GM19240 (cell line): ENCODE measurements around the gene SMU1.

Experiments used
- DNase-seq: peaks from one replicate; pipeline ENCODE4 v3.0.0; 2011; ENCODE audit warnings: low spot score; ENCODE audit not compliant: insufficient read length

Gene SMU1

DNA sequence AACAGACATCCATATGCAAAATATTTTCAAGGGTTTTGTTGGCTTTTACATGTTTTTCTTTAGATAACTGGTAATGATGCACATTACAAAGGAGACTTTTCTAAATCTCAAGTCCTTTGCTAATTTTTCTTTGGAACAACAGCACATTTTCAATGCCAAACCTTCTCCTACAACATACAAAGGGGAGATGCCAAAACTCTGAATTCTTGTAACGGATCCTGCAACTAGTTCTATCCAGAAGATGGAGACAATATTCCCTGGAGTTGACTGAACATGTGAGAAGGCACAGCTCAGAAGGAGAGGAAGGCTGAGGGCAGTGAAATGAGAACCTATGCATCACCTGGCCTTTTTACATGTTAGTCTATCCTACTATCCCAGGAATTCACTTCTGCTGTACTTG, 30.4 kb downstream of the SMU1 start:
- DNase-seq, result no peak

DNA sequence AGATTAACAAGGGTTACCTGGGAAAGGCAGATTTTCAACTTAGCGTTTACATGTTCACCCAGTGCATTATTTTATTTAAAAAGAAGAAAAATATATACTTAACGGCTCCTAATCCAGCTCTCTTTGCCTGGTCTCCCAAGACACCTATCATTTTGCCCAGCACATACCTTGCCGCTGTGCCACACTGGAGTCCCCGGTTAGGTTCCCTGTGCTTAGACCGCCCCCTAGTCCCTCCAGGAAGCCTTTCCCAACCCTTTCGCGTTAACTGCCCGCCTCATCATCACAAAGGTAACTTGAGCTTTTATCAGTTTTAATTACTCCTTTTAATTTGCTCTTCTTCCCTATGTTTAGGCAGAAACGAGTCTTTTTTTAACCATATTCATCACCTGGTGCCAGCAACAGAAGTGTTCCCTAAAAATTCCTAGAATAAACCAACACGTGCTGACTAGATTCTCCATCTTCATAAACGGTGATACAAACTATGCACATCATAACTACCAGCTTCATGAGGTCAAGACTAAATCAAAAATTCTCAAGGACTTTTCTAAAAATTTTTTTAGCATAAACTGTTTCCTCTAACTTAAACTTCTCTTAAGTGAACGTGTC, 31.7 kb downstream of the SMU1 start:
- DNase-seq, result no peak

GRCh38 chr9:33044162-33044673, 32.3 kb downstream of the SMU1 start:
- DNase-seq, result peak; percentile 33

GRCh38 chr9:33043671-33044070, 32.8 kb downstream of the SMU1 start:
- DNase-seq, result no peak

- DNase-seq, result no peak
Observed at GRCh38 chr9:33042473-33042872, 34.0 kb downstream of the SMU1 start.

DNA sequence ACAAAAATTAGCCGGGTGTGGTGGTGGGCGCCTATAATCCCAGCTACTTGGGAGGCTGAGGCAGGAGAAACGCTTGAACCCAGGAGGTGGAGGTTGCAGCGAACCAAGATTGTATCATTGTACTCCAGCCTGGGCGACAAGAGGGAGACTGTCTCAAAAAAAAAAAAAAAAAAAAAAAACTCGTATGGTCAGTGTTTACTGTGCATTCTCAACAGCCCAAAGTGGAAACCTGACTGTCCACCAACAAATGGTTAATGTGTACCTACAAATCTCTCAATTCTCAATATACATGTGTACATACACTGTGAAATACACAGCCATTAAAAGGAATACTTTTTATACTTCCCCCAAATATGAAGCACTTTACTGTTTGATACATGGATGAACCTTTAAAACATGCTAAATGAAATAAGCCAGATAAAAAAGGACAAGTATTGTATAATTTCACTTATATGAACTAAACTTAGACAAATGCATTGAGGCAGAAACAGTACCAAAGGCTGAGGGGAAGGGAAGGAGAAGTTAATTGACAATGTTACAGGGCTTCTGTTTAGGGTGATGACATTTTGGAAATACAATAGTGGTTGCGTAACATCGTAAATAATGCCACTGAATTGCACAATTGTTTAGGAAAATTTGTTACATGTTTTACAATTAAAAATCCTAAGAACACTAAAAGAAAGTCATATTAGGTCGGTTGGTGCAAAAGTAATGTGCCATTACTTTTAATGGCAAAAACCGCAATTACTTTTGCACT, 34.9 kb downstream of the SMU1 start:
- no peak for DNase-seq

DNA sequence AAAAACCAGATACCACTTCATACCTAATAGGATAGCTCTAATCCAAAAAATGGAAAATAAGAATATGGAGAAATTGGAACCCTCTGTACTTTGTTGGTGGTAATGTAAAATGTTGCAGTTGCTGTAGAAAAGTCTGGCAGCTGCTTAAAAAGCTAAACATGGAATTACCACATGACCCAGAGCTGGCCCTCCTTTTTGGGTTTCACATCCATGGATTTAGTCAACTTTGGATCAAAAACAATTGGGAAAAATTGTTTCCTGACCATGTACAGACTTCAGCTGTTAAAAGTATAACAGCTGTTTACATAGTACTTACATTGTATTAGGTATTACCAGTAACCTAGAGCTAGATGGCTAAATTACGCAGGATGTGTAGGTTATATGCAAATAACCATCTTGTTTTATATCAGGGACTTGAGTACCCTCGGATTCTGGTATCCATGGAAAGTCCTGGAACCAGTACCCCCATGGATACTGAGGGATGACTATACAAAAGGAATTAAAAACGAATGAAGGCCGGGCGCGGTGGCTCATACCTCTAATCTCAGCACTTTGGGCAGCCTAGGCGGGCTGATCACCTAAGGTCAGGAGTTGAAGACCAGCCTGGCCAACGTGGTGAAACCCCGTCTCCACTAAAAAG, 35.6 kb downstream of the SMU1 start:
- DNase-seq, result no peak

- no peak for DNase-seq
Observed at GRCh38 chr9:33032865-33033264, 43.6 kb downstream of the SMU1 start.

DNA sequence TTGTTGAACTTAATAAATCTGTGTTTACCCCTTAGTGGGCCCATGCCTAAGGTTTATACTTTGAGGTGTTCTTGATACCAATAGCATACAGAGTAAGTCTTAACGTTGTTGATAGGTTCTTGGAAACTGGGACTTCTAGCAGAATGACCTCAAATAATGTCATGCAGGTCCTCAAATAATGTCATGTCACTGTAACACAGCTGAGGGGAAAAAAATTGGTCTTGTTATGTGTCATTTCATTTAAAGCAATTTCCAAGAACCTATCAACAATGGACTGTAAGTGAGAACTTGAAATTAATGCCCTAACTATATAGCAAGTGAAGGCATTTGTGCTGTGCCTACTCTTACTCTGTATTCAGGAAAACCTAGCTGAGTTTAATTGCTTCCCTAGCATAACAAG, 44.2 kb downstream of the SMU1 start:
- no peak for DNase-seq

DNA sequence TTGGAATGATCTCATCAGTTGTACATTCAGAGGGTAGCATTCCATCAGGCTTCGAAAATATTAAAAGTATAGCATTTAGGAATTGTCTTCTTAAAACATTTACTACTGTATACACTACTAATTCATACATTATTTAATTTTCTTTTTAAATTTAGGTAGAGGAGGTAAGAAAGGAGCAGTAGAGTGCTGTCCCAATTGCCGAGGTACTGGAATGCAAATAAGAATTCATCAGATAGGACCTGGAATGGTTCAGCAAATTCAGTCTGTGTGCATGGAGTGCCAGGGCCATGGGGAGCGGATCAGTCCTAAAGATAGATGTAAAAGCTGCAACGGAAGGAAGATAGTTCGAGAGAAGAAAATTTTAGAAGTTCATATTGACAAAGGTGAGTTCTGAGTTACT, 46.2 kb downstream of the SMU1 start:
- no peak for DNase-seq

GRCh38 chr9:33029231-33029786, 47.2 kb downstream of the SMU1 start:
- DNase-seq, result no peak

DNA sequence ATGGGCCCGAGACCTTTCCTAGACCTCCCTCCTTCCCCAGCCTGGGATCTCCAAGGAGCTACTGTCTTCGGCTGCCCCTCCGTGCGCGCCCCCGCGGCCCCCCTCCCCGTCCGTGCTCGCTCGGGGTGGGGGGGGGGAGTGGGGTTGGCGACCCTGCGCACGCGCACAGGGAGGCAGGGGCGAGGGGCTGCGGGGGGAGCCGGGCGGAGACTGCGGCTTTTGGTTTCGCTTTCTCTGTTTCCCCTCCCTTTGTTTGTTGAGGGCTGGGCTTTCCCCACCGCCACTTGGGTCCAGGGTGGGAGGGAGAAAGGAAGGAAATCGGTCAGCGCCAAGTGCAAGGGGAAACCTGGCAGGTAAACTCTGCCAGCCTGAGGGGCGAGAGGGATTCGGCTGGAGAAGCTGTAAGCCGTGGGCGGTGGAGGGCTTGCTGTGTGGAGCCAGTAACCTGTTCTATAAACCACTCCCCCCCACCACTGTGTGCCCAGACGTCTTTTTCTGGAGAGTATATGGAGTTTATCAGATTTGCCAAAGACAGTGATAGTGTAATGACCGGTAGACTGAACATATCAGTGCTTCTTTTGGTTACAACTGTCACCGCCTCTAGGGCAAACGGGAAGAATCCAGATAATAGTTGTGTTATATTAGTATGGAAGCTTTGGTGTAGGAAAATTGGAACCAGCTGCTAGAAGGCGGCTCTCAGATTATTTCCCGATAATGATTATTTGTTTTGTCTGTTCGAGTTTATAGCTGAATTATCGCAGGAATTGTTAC, 50.7 kb downstream of the SMU1 start:
- DNase-seq, result no peak

GRCh38 chr9:33024966-33025571, 51.4 kb downstream of the SMU1 start, which contains the start of gene DNAJA1:
DNAJA1 (plus strand) TSS chr9:33025273; CDS start chr9:33026485, 1,212 bp downstream.
- DNase-seq, result peak; percentile 71

DNA sequence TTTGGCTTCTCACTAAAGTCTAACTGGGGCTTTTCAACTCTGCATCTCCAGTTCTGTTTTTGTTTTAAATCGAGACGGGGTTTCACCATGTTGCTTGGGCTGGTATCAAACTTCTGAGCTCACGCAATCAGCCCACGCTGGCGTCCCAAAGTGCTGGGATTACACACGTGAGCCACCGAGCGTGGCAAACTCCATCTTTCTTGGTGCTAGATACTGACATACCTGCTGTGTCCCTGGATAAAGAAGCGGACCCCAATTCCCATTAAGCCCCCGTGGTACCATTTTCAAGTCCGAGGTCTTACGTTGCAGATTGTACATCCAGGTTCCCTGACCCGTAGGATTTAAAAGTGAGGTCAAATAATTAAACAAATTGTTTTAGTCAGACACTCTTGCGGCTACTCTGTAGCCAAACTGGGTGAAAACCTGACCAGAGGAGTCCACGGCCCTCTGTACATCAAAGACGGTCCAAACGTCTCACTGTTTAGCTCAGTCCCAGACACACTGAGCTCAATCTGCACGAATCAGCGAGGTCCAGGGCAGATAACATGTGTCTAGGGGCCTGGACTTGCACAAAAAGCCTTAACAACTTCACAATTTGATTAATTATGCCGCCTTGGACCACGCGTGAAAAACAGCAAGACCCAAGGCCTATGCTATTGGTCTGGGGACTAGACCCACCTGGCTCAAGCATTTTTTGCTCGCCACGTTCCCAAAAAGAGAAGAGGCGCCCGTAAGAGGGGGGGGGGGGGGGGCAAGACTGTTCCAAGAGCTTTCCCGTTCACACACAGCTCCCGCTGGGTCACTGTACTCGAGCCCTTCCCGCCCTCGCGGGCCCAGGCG, 52.1 kb downstream of the SMU1 start:
- no peak for DNase-seq

DNA sequence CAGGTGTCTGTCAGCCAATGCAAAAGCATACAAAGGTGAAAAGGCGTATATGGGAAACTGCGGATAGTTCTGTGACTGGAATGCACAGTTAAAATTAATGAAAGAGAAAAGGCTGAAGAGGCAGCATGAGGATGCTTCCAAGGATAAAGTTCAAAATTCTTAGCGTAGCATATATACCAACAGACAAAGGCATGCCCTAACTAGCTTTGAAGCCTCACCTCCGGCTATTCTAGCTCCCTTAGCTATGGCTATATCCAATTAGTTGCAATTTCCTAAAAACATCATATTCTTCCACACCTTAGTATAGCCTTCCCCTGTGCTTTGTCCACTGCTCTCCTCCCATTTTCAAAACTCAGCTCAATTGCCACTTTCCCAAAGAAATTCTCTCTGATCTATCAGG, 52.8 kb downstream of the SMU1 start:
- no peak for DNase-seq

DNA sequence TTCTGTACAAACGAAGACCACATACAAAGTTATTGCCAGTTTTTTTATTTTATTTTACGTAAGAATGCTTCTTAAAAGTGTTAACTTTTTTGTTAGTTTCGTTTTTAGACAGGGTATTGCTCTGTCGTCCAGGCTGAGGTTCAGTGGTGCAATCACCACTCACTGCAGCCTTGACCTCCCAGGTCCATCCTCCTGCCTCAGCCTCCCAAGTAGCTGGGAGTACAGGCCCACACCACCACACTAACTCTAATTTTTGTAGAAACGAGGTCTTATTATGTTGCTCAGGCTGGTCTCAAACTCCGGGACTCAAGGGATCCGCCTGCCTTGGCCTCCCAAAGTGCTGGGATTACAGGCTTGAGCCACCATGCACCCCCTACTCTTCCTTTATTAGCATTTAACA, 53.7 kb downstream of the SMU1 start:
- no peak for DNase-seq

GRCh38 chr9:33022303-33022702, 54.2 kb downstream of the SMU1 start:
- DNase-seq, result no peak

- DNase-seq, result no peak
Observed at GRCh38 chr9:33019797-33020196, 56.7 kb downstream of the SMU1 start.

- no peak for DNase-seq
Observed at GRCh38 chr9:33017283-33018041, 59.0 kb downstream of the SMU1 start.
